Loucy (cell line): ENCODE data around the gene CHCHD5.

ENCODE experiments used
- H2AFZ ChIP-seq: fragments of 200-600 bp; sonication (generic); 2 replicates; pipeline ENCODE4 v1.6.0; 2016; ENCODE audit warnings: antibody characterized with exemption, mild to moderate bottlenecking, low read length, moderate library complexity
- H3F3A ChIP-seq: fragments of 200-600 bp; 2 replicates; pipeline ENCODE4 v1.6.0; 2016; ENCODE audit warnings: antibody characterized with exemption, low read depth, mild to moderate bottlenecking
- H3K27me3 ChIP-seq: fragments of 200-600 bp; sonication (generic); 2 replicates; pipeline ENCODE4 v1.6.1; 2014; ENCODE audit warnings: low read length, mild to moderate bottlenecking; ENCODE audit not compliant: insufficient read depth, poor library complexity, severe bottlenecking
- H3K36me3 ChIP-seq: fragments of 200-600 bp; sonication (generic); 2 replicates; pipeline ENCODE4 v1.6.1; 2016; ENCODE audit warnings: low read length; ENCODE audit not compliant: insufficient read depth
- H3K4me1 ChIP-seq: fragments of 200-600 bp; sonication (generic); 2 replicates; pipeline ENCODE4 v1.5.1; 2014; ENCODE audit warnings: low read length, mild to moderate bottlenecking; ENCODE audit not compliant: insufficient read depth, poor library complexity, severe bottlenecking
- H3K4me2 ChIP-seq: fragments of 200-600 bp; sonication (generic); 2 replicates; pipeline ENCODE4 v1.6.0; 2014; ENCODE audit warnings: antibody characterized with exemption, low read length, low read depth, mild to moderate bottlenecking; ENCODE audit not compliant: poor library complexity, severe bottlenecking
- H3K4me3 ChIP-seq: fragments of 200-600 bp; sonication (generic); 2 replicates; pipeline ENCODE4 v1.5.1; 2014; ENCODE audit warnings: low read length, mild to moderate bottlenecking, mixed read lengths; ENCODE audit not compliant: poor library complexity, severe bottlenecking
- H3K79me2 ChIP-seq: fragments of 200-600 bp; sonication (generic); 2 replicates; pipeline ENCODE4 v1.6.1; 2014; ENCODE audit warnings: low read length; ENCODE audit not compliant: insufficient read depth
- H3K9ac ChIP-seq: fragments of 200-600 bp; sonication (generic); 2 replicates; pipeline ENCODE4 v1.6.0; 2014; ENCODE audit warnings: mild to moderate bottlenecking, low read depth, low read length, moderate library complexity; ENCODE audit not compliant: poor library complexity, severe bottlenecking
- H3K9me2 ChIP-seq: fragments of 200-600 bp; sonication (generic); replicated peaks from 2 replicates; pipeline ENCODE4 v1.6.1; 2016; ENCODE audit warnings: low read depth, low read length, mixed read lengths
- H3K9me3 ChIP-seq: fragments of 200-600 bp; sonication (generic); 2 replicates; pipeline ENCODE4 v1.6.1; 2014; ENCODE audit warnings: mild to moderate bottlenecking, antibody characterized with exemption, low read length, low read depth; ENCODE audit not compliant: insufficient read depth
- H4K20me1 ChIP-seq: fragments of 200-600 bp; sonication (generic); 2 replicates; pipeline ENCODE4 v1.6.0; 2014; ENCODE audit warnings: antibody characterized with exemption, low read length, mild to moderate bottlenecking; ENCODE audit not compliant: insufficient read depth, poor library complexity, severe bottlenecking
- EZH2phosphoT487 ChIP-seq: fragments of 200-600 bp; IDR thresholded peaks from 2 replicates; pipeline ENCODE4 v1.6.1; 2018; ENCODE audit warnings: antibody characterized with exemption, mild to moderate bottlenecking, moderate library complexity, borderline replicate concordance
- TF ChIP-seq, protein P1 (sequence below): fragments of 200-600 bp; sonication (generic); conservative IDR thresholded peaks from 2 replicates; pipeline ENCODE4 v1.5.1; 2014; ENCODE audit warnings: mild to moderate bottlenecking, antibody characterized with exemption, low read length

The CHCHD5 gene

DNA sequence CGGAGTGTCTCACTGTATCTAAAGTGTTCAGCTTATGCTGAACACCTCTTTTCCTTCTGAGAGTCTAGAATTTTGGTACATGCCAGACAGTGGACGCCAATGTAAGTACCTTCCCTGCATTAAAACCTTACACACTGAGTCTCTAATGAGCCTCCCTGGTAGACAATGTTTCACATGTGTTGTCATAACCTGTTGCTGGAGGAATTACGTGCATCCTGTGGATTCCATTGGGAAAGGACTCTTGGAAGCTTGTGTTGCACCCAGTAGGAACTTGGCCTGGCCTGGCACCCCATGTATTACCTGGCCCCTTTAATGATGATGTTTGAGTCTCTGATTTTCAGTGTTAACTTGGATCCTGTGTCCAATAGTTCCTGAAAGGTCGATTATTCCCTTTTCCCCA is 20.5 kb downstream of the CHCHD5 start:
- Histone ChIP-seq H3K27me3 (no peaks in the 10 kb centered on the region), H3K9me2 (no peaks in the 10 kb centered on the region), H3K36me3 (no peaks in the 10 kb centered on the region), H3K4me3 (no peak overlapping the region), H3K4me2 (no peak overlapping the region), H3K4me1 (no peaks in the 10 kb centered on the region), H3K79me2 (no peaks in the 10 kb centered on the region), H4K20me1 (no peaks in the 10 kb centered on the region), H3K9me3 (no peaks in the 10 kb centered on the region), H3F3A (no peaks in the 10 kb centered on the region), H2AFZ (no peak overlapping the region), H3K9ac (no peak overlapping the region)
- TF ChIP-seq, protein P1, sequence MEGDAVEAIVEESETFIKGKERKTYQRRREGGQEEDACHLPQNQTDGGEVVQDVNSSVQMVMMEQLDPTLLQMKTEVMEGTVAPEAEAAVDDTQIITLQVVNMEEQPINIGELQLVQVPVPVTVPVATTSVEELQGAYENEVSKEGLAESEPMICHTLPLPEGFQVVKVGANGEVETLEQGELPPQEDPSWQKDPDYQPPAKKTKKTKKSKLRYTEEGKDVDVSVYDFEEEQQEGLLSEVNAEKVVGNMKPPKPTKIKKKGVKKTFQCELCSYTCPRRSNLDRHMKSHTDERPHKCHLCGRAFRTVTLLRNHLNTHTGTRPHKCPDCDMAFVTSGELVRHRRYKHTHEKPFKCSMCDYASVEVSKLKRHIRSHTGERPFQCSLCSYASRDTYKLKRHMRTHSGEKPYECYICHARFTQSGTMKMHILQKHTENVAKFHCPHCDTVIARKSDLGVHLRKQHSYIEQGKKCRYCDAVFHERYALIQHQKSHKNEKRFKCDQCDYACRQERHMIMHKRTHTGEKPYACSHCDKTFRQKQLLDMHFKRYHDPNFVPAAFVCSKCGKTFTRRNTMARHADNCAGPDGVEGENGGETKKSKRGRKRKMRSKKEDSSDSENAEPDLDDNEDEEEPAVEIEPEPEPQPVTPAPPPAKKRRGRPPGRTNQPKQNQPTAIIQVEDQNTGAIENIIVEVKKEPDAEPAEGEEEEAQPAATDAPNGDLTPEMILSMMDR: no peak
- no peak for TF ChIP-seq EZH2phosphoT487

DNA sequence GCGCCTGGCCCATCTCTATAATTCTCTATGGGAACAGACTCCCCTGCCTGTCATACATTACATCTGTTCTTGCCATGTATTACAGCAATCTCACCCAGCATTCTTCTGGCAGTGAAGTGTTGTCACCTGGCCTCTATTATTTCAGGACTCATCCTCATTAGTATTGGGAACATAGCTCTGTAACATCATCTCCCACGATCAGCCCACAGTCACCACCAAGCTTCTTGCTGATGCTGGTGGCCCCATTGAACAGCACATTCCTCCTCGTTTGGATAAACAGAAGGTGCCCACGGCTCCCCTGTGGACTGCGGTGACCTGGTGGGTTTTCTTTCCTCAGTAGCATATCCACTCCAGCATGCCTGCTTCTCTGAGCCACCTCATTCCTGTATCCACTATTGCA is 21.5 kb downstream of the CHCHD5 start:
- Histone ChIP-seq H3F3A (no peaks in the 10 kb centered on the region), H2AFZ (no peak overlapping the region), H3K4me2 (no peak overlapping the region), H3K9me3 (no peaks in the 10 kb centered on the region), H3K9me2 (no peaks in the 10 kb centered on the region), H3K4me3 (no peak overlapping the region), H3K79me2 (no peaks in the 10 kb centered on the region), H3K4me1 (no peaks in the 10 kb centered on the region), H3K36me3 (no peaks in the 10 kb centered on the region), H3K9ac (no peak overlapping the region), H3K27me3 (no peaks in the 10 kb centered on the region), H4K20me1 (no peaks in the 10 kb centered on the region)
- TF ChIP-seq, protein P1: no peak
- no peak for TF ChIP-seq EZH2phosphoT487

DNA sequence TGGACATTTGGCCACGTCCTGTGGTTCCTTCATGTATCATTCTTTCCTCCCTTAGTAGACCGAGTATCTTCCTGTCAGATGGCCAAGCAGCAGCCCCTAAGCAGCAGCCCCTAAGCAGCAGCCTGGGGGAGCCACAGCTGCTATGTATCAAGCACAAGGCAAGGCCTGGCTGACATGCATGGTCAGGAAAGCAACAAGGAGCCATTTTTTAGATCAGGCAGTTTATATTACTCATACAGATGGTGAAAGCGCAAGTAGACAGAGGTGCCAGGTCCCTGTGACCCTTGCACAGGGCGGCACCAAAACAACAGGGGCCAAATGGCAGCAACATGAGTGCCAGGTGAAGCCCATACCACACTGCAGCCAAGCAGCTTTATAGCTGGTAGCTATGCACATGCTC is 22.1 kb downstream of the CHCHD5 start:
- no peaks in the 10 kb centered on the region for H4K20me1 ChIP-seq
- no peak overlapping the region for H2AFZ ChIP-seq
- H3K4me3 ChIP-seq: no peak overlapping the region
- H3K27me3 ChIP-seq: no peaks in the 10 kb centered on the region
- no peaks in the 10 kb centered on the region for H3K9me2 ChIP-seq
- no peak overlapping the region for H3K9ac ChIP-seq
- no peaks in the 10 kb centered on the region for H3K36me3 ChIP-seq
- H3K4me1 ChIP-seq: no peaks in the 10 kb centered on the region
- H3F3A ChIP-seq: no peaks in the 10 kb centered on the region
- no peaks in the 10 kb centered on the region for H3K9me3 ChIP-seq
- no peak overlapping the region for H3K4me2 ChIP-seq
- TF ChIP-seq EZH2phosphoT487: no peak
- TF ChIP-seq, protein P1: no peak
- no peaks in the 10 kb centered on the region for H3K79me2 ChIP-seq
